Measurements from ENCODE around the gene PRKCE. TPM values are rescaled to one million over a fixed set of nuclear protein-coding genes. Genes with fewer than 3 reads are reported as not detected.

The PRKCE gene
- total RNA-seq, 1 donor from 2014 or later: 85.0 TPM

DNA sequence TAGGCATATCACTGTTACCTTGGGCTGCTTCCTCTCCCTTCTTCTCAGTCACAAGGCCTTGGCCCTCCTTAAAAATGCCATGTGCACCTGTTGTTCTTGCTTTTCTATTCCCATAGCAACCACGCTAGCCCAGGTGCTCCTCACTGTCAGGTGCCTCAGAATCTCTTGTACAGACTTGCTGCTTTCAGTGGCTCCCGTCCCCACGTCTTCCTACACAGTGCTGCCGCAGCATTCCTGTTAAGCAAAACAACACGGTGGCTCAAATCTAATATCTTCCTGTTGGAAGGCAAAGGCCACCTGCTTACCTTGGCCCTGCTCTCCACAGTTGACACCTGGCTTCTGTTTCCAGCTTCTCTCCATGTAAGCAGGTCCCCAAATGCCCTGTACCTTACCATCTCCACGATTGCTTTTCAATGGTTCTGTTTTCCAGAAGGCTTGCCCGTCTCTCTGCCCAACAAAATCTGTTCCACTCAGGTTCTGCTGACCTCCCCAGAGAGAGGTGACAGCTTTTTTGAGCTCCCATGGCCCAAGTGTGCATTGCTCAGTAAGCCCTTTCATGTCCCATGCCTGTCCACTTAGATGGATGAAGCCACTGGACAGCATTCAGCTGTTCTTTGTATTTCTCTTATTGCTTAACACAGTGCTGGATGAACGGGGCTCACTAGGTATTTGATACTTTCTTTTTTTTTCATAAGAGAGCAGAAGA lies 240.4 kb downstream of the PRKCE start:
- no peak for DNase-seq
- TF ChIP-seq, protein P1, sequence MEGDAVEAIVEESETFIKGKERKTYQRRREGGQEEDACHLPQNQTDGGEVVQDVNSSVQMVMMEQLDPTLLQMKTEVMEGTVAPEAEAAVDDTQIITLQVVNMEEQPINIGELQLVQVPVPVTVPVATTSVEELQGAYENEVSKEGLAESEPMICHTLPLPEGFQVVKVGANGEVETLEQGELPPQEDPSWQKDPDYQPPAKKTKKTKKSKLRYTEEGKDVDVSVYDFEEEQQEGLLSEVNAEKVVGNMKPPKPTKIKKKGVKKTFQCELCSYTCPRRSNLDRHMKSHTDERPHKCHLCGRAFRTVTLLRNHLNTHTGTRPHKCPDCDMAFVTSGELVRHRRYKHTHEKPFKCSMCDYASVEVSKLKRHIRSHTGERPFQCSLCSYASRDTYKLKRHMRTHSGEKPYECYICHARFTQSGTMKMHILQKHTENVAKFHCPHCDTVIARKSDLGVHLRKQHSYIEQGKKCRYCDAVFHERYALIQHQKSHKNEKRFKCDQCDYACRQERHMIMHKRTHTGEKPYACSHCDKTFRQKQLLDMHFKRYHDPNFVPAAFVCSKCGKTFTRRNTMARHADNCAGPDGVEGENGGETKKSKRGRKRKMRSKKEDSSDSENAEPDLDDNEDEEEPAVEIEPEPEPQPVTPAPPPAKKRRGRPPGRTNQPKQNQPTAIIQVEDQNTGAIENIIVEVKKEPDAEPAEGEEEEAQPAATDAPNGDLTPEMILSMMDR (IDR thresholded peaks at IDR 0.05): no peak
- H3K36me3 ChIP-seq: no peaks in the 10 kb centered on the region
- H3K27ac ChIP-seq: peak overlapping the region; percentile 83
- H3K4me1 ChIP-seq: peaks cover 95% of the 10 kb centered on the region
- H3K4me3 ChIP-seq: no peak overlapping the region
- no peaks in the 10 kb centered on the region for H3K27me3 ChIP-seq (ENCODE audit: low read depth)
- no peaks in the 10 kb centered on the region for H3K9me3 ChIP-seq
- peak; percentile 28 to 30 for ATAC-seq
- intact Hi-C loops (cut with DNase I): no loop called here

DNA sequence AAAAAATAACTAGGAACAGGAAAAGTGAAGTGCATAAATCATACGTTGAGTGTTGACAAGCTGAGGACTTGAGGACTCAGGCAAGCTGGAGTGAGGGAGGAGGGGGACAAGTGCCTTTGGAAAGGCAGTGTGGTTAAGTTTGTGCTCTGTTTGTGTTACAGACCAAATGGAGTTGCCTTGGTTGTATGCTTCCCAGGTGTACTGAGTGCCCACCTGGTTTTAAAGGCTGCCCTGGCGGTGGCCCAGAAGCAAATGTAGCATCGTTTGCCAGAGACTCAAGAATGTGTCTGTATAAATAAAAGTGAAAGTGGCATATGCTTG lies 240.9 kb downstream of the PRKCE start:
- DNase-seq: peak; percentile 67
- Histone ChIP-seq H3K4me3 (no peak overlapping the region), H3K9me3 (no peaks in the 10 kb centered on the region), H3K27me3 (ENCODE audit: low read depth) (no peaks in the 10 kb centered on the region), H3K27ac (peak overlapping the region; percentile 83), H3K4me1 (peaks cover 93% of the 10 kb centered on the region), H3K36me3 (no peaks in the 10 kb centered on the region)
- peak; percentile 83 to 84 for ATAC-seq
- TF ChIP-seq, protein P1 (IDR thresholded peaks at IDR 0.05): no peak
- intact Hi-C loops (cut with DNase I): no loop called here

DNA sequence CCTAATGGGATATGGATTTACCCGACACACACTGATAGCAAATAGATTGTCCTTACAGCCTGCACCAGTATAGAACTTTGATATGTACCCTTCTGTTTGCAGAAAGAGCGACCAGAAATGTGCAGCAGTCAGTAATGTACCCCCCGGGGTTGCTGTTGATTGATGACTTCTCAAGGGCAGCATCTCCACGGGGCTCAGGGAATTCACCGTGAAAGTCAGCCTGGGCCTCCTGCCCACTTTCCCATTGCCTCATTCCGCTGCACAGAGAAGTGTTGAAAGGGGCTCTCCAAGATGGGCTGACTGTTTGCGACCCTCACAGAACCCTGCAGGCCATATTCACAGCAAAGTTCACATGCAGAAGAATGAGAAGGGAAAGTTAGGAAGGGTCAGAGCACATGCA lies 241.3 kb downstream of the PRKCE start:
- DNase-seq (peak; percentile 61), ATAC-seq (peak; percentile 1 to 30)
- H3K27me3 ChIP-seq (ENCODE audit: low read depth): no peaks in the 10 kb centered on the region
- no peak overlapping the region for H3K4me3 ChIP-seq
- no peaks in the 10 kb centered on the region for H3K9me3 ChIP-seq
- intact Hi-C loops (cut with DNase I): no loop called here
- H3K27ac ChIP-seq: peak overlapping the region; percentile 83
- H3K4me1 ChIP-seq: peaks cover 90% of the 10 kb centered on the region
- TF ChIP-seq, protein P1 (IDR thresholded peaks at IDR 0.05): no peak
- no peaks in the 10 kb centered on the region for H3K36me3 ChIP-seq

DNA sequence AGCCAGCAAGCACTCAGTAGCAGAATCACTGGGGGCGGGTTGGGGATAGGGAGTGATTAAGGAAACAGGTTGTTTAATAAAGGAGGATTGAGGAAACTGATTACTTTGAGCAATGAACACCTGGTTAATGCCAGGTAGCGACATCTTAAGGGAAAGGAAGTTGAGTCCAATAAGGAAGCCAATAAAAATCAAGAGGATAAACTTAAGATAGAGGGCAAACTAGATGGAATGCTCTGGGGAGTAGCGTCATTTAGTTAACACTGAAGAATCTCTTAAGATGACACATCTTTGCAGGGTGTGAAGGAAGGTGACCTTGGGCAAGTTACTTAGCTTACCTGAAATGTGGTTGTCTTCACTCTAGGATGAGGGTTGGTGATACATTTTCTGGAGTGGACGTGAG lies 242.7 kb downstream of the PRKCE start:
- TF ChIP-seq, protein P1 (IDR thresholded peaks at IDR 0.05): no peak
- H3K36me3 ChIP-seq: no peaks in the 10 kb centered on the region
- H3K4me3 ChIP-seq: no peak overlapping the region
- DNase-seq: no peak
- no peaks in the 10 kb centered on the region for H3K27me3 ChIP-seq (ENCODE audit: low read depth)
- intact Hi-C loops (cut with DNase I): no loop called here
- no peaks in the 10 kb centered on the region for H3K9me3 ChIP-seq
- no peak for ATAC-seq
- H3K4me1 ChIP-seq: peaks cover 91% of the 10 kb centered on the region
- no peak overlapping the region for H3K27ac ChIP-seq

DNA sequence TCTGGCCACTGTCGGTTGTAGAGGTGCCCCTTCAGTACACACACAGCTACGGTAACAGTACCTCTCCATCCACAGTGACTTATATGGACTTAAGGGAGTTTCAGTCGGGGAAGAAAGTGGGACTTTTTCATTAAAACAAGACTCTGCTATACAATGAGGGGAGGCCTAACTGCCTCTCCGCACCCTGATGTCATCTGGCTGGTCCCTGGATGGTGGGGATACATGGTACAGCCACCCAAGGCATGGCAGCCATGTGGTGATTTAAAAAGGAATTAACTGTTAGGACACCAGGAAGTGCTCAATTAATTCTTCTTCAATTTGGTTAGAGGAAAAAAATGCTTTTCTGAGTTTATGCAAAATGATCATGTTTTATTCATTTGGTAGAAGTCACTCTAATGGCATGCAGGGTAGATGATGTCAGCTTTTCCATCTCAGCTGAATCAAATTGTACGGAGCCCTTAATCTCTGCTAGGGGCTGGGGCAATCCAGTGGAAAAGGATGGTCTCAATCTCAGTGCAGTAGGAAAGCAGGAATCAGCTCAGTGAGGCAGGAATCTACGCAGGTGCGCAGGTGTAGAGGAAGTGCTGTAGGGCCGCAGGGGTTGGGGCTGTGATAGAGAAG lies 243.9 kb downstream of the PRKCE start:
- Histone ChIP-seq H3K36me3 (no peaks in the 10 kb centered on the region), H3K4me1 (peaks cover 86% of the 10 kb centered on the region), H3K27me3 (ENCODE audit: low read depth) (no peaks in the 10 kb centered on the region), H3K4me3 (no peak overlapping the region), H3K27ac (peak overlapping the region; percentile 20), H3K9me3 (no peaks in the 10 kb centered on the region)
- intact Hi-C loops (cut with DNase I): no loop called here
- ATAC-seq (no peak), DNase-seq (no peak)
- TF ChIP-seq, protein P1 (IDR thresholded peaks at IDR 0.05): no peak
